Measurements from ENCODE around the gene MTHFD2L.

MTHFD2L gene

DNA sequence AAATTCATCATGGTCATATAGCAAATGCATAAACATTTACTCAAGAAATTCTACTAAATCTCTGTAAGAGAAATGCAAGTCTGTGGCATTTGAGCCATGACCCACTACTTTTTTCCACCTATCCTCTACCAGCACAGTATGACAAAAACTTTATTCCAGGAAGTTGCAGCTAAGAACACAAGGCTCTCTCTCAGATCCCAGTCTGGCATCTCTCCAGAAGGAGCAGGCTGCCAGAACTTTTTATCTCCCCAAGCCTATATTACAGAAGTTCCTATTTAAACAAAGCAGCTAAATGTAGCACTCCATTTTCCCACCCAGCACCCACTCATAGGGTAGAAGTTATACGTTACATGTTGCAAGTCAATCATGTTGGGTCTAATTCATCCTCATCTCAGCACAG lies 101.0 kb downstream of the MTHFD2L start:
- peak; percentile 47 for DNase-seq

DNA sequence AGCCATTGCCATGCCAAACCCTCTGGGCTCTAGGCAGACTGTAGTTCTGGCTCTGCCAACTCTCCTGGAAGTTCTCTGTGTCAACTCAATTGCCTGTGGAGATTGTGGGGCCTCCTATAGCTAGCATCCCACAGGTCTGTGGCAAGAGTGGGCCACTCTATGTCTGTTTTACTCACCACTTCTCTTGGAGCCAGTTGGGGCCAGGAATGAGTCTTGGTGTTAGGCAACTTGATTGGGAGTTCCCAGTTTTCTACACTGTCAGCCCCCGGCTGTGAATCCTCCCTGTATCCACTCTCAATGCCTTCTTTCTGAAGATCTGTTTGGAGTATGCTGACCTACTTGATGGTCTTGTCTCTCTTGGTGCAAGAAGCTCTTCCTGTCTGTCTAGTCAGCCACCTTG lies 102.1 kb downstream of the MTHFD2L start:
- DNase-seq: no peak

DNA sequence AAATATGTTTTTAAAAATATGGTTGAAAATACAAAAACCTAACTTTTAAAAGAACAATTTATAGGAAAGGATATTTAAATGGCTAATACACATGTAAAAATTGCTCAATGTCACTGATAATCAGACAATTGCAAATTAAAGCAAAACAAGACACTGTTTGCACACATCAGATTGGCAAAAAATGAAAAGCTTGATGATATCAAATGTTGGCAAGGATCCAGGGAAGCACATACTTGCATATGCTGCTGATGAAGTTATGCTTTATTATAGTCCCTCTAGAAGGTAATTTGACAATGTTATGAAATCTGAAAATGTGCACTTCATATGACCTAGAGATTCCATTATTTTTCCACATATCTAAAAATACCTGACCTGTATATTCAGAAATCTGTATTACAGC lies 104.6 kb downstream of the MTHFD2L start:
- peak; percentile 9 for DNase-seq

DNA sequence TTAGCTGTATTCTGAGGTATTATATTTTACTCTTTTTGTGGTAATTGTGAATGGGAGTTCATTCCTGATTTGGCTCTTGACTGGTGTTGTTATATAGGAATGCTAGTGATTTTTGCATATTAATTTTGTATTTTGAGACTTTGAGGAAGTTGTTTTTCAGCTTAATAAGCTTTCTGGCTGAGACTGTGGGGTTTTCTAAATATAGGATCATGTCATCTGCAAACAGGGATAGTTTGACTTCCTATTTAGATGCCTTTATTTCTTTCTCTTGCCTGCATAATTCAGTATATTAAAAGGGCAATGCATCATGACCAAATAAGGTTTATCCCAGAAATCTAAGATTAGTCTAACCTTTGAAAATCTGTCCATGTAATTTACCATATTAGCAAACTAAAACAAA lies 105.6 kb downstream of the MTHFD2L start:
- no peak for DNase-seq

DNA sequence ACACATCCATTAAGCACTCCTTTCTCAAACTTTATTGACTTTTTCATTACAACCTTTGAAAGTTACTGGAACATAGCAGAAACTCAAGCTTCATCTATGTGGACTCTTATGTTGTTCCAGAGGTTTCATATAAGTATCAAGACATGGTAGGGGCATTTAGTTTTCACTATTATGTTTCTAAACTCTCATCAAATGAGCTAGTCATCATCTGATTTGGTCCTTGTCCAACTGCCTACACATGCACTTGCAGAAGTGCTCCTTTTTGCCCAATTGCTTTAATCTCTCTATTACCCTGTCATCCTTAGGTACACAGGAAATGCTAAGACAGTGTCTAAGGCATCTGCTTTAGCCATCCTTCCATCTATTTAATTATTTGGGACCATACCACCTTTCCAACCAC lies 108.2 kb downstream of the MTHFD2L start:
- DNase-seq: no peak

DNA sequence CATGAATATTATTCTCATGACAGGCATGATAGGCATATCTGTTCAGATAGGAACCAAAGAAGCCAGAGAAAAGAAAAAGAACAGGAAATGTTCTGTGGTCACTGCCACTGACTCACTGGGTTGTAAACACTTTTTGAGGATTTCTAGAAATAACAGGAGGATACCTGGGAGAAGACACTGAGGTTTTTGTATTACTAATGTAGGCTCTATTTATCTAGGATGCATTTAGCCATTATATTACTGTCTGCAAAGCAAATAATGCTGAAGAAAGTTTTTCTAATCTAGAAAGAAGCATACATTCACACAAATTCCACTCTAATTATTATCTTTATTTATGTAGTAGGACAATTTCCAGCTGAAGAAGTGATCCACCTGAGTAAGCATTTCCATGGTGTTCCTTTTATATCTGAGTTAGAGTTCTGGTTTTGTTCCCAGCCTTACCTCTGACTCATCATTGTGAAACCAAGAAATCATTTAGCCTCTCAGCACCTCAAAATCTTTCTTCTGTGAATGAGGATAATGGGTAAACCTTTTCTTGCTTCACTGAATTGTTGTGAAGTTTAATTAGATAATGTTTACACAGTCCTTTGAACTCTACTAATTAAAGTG lies 110.2 kb downstream of the MTHFD2L start:
- peak; percentile 78 for DNase-seq

DNA sequence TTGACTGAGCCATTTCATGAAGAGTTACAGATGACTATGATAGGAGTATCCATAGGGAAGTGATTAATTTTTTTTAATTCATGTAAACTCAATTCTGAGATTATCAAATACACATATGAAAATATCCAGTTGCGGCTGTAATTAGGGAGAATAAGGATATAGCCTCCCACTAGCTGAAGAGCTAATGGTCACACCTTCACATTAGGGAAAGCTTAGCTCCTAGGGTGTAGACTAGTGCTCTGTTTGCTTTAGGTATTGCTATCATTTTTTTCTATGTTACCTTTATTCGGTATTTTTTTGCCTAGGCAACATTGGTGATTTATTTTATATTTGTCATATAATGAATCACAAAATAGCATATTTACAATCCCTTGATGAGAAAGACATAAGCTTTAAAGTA lies 110.7 kb downstream of the MTHFD2L start:
- DNase-seq: no peak

DNA sequence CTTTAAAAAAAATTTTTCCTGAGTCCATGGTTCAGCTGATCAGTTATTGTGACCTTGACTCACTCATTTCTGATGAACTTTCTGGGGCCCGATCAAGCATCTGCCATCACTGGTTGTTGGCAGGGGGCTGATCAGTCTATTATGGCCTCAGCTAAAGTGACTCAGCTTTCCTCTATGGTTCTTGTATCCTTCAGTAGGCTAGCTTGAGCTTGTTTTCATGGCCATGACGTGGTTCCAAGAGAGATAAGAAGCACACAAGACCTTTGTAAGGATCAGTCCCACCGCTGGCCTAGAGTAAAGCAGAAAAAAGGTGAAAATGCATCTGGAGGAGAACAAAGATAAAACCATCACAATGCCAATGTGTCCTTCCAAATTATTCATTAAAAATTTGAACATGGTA lies 120.6 kb downstream of the MTHFD2L start:
- DNase-seq: no peak

DNA sequence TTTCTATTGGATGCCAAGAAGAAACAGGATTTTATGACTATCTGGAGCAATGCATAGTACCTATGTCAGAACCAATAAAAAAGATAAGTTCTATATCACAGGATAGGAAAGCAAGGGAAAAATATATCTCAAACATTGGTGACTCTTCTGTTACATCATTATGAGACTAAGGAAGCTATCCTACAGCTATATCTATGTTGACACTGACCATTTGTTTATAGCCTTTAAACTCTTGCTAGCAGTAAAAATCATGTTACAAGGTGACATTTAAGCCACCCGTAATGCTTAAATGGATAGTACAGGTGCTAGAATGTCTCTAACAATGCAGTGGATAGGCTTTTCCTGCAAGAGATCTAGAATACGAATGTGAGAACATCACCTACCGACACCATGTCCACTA lies 121.8 kb downstream of the MTHFD2L start:
- DNase-seq: no peak

DNA sequence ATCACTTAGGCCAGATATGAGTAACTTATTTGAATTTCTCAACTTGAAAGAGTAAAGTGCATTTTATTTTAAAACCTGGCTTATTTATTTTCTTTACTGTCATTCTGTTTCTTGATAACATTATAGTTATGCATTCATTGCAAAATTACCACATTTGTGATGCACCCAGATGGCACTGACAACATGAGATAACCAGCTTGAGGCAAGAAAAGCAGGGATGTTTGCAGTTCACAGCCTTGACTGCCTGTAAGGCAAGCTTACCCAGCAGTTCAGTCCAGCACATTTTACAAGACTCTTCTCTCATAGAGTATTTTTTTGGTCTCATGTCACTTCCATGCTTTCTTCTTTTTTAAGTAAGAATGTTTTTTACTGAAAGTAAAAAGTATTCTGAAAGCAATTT lies 125.0 kb downstream of the MTHFD2L start:
- no peak for DNase-seq

DNA sequence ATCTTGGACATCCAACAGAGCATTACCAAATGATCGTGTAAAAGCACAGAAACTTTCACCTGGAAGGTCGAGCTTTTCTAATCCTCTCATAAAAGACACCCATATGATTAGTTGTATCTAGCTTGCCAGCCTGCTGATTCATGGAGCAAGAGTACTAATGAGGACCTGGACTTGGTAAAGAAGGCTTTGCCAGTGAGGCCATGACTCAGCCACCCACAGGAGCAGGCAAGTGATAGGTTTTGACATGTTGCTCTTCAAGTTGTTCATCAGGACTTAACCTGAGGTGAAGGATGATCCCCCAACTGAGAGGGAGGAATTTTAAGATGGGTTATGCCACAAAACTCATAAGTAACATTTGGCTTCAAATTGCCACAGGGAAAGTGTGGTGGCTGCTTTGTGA lies 125.7 kb downstream of the MTHFD2L start:
- DNase-seq: peak; percentile 55

DNA sequence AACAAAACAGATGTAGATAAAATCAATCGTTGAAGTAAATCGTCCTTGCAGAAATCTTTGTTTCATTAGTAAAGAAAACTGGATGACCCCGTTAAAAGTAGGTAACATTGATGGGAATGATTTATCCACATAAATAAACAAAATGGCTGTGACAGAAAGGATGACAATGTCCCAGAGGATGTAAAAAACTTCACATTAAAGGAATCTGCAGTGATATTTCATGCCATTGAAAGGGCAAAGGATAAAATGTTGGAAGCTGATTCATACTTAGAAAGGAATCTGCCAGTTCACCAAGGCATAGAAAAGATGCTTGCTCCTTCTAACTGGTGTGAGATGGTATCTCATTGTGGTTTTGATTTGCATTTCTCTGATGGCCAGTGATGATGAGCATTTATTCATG lies 126.1 kb downstream of the MTHFD2L start:
- DNase-seq: peak; percentile 78

DNA sequence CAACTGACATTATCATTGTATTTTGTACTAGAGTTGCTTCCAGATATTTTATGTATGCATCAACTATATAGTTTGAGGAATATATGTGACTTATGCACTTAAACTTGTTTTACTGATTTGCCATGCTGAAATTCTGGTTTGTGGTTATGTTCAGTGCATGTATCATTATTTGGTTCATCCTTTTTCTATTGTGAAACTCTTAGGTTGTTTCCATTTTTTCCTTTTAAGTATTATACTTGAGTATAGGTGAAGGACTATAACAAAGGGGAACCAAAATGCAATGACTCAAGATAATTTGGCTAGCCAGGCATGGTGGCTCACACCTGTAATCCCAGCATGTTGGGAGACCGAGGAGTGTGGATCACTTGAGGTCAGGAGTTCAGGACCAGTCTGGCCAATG lies 129.2 kb downstream of the MTHFD2L start:
- no peak for DNase-seq

DNA sequence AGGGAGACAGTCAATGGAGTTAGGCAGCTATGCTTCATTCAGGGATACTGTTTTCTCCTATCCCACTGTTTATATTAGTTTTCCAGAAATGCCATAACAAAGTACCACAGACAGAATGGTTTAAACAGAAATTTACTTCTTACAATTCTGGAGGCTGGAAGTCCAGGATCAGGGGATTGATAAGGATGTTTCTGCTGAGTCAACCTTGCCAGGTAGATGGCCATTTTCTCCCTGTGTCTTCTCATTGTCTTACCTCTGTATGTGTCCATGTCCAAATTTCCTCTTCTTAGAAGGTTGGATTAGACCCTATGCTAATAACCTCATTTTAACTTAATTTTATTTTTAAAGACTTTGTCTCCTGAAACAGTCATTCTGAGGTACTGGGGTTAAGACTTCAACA lies 129.9 kb downstream of the MTHFD2L start:
- no peak for DNase-seq

DNA sequence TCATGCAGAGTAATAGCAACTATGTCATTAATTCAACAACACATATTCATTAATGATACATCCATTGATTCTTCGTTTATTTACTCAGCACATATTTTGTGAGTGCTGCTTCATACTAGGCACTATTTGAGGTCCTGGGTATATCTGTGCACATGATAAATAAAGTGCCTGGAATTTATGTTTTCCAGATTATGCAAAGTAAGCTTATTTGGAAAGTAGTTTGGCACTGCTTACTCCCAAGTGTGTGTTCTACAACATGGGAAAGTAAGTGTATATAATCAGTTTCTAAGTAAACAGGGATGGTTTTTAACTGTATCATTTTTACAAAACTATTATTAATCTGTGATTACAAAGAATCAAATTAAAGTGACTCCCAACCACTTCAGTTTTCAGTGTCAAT lies 133.6 kb downstream of the MTHFD2L start:
- no peak for DNase-seq

DNA sequence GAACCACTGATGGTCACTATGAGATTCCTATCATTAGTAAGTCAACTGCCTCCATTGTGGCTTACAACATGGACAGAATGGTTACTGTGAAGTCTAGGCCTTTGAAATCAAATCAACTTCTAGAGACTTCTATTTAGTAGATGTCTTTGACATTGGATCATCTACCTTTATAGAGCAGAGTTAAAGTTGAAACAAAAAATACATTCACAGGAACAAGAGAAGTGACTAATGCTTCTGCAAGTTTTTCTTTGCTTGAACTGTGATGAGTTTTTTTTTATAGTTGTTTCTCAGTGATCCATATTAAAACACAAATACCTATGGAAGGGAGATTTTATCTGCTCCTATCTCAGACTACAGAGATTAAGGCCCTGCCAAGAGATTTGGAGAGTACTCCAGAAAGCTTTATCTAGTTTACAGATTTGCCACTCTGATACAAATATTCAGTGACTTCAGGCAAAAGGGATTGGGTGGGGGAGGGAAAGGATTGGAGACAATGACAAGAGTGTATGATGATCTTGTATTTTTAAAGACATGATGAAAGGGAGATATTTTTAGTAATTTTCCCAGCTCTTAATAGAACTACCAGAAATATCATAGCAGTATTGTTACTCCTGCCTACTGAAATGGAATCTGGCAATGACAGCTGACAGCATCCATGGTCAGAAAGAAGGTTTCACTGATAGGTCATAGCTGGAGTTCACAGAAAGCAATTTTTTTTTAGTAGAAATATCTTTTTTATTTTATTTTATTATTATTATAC lies 134.4 kb downstream of the MTHFD2L start:
- DNase-seq: no peak

DNA sequence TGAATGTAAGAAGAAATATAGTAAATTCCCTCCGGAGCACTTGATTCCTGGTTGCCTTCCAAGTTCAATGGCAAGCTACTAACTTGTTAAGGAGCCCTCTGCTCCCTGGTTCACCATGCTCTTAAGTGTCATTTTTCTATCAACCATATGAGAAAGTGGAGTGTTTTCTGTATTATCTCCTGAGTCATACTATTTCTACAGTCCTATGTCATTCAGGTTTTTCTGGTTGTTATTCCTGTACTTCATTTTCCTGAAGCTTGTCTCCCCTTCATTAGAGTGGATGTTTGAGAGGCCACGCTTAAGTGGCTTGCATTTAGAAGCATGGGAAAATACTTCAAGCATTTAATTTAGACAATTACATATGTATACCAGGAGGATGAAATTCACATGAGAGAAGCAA lies 135.6 kb downstream of the MTHFD2L start:
- no peak for DNase-seq

DNA sequence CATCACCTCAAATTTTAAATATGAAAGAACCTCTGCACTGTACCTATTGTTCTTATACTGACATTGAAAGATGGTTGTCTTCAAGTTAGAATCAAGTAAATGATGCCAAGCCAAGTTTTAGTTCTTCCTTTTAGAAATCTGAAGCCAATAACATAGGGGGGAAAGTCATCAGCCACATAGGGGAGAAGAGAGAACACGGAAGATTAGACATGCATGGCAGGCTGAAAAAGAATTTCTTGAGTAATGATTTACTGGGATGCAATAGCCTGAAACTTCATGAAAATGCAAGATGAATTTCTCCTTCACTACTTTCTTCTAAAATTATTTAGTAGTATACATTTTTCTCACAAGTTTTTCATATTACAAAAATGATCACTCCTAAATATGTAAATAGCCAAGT lies 136.8 kb downstream of the MTHFD2L start:
- no peak for DNase-seq

DNA sequence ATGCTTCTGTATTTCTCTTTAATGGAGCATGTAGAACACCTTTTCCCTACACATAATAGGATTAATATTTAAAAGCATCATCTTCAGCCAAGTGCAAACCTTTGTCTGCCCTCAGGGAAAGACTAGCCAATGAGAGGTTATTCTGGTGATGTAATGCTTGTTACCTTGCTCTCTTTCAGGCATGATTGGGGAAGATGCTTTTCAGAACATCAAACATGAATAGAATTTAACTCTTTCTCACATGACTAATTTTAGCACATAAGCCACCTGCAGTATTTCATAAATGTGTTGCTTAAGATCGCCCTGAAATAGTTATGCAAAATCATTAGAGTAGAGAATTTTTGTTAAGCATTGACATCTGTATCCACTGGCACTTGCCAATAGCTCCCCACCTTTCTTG lies 139.6 kb downstream of the MTHFD2L start:
- DNase-seq: no peak

DNA sequence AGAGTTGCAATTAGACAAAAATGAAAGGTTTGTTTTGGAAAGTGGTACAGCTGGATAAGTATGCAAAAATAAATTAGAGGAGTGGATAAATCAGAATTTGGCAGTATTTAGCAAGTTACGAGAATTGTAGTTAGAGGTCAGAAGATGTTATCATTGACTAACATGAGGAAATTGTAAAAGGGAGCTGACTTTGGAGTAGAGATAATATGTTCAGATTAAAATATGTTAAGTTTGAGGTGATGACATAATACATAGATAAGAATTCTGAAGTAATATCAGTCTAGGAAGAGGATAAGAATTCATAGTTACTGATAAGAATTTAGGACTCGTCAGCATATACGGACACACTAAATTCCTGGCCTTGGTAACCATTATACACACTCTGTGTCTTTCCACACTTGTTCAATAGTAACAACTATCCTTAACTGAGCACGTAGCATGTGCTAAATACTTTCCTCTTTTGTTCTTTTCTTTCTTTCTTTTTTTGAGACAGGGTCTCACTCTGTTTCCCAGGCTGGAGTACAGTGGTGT lies 146.2 kb downstream of the MTHFD2L start:
- DNase-seq: no peak

DNA sequence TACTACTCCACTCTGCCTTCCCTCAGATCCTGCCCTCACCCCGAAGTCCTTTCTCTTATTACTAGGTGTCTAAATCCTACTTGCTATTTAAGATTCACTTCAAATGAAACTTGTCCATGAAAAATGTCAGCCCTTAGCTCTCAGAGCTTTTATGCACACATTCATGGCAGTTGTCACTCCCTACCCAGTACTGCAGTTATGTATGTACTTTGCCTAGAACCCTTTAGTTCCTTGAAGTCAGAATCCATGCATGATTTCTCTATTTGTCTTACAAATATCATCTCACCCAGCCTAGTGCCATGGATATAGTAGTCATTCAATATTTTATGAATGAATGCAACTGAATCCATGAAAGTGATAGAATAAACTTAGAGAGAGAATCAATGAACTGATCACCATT lies 147.1 kb downstream of the MTHFD2L start:
- DNase-seq: no peak

DNA sequence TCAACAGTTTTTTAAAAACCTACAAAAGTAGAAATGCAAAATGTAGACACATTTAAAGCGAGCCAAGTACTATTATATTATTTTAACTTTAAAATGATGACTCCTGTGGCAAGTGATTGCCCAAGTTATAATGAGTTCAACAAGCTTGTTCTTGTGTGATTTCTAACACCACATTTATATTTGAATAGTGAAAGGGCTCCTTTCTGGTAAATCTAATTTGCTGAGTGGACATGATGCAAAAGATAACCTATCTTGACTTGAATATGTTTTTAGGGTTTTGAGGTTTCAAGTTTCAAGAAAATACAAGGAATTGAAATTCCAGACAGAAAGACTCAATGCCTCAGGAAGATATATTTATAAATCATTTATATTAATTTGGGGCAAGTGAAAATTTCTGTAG lies 149.3 kb downstream of the MTHFD2L start:
- no peak for DNase-seq

DNA sequence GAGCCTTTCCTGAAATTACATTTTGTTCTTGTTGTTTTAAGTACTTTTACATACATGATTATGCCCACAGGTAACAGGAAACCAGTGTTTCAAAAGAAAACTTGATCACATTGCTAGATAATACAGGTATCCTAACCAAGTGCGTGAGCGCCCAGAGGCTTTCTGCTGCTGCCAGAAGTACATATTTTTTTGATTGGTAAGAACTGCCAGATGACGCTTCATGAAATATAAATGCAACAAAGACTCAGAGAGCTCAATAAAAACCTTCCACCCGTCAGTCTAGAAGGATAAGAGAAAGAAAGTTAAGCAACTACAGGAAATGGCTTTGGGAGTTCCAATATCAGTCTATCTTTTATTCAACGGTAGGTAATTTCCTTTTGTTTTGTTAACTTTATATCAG lies 150.3 kb downstream of the MTHFD2L start, which contains the start of gene EPGN:
Gene EPGN, plus strand, starts transcription at position 256 of the 400 bp plus-strand sequence. Its CDS starts 64 bp downstream, at position 320.
- DNase-seq: peak; percentile 42

DNA sequence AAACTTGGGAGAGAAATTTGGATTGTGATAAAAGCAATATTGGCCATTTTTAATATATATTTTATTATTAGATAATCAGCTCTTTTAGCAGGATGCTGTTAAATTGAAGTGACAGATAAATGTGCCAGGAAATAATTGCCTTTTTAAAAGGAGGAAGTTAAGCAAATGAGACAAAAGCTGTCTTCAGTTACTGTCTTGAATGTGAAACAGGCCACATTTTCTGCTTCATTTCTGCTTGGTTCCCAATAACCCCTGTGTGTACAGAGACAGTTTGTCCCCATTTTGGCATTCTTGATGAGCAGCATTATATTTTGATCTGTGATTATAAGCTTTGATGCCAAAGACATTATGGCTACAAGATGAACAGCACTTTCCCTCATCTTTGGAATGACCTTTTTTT lies 151.3 kb downstream of the MTHFD2L start:
- no peak for DNase-seq

Measured in fibroblast of skin of right biceps (primary cell).